GM21576 (cell line): ENCODE measurements around the gene EEF2K.
"Not testable (repeated sequence)": the region's sequence is repeated elsewhere in the genome, so short reads cannot be mapped to it uniquely, and the experiment has no call there.

Experiments used
- ATAC-seq: cut with Tn5 transposase; IDR thresholded peaks from one replicate; pipeline ENCODE4 v1.9.1; 2021; ENCODE audit warnings: mild to moderate bottlenecking, moderate library complexity; ENCODE audit not compliant: unreplicated experiment

The EEF2K gene

GRCh38 chr16:22206013-22206841 is at the start of gene EEF2K:
TSS of gene EEF2K (plus strand) at chr16:22206278. CDS start at chr16:22225730, 19,452 bp downstream.
- peak; percentile 78 for ATAC-seq

- ATAC-seq: no peak
Observed at GRCh38 chr16:22161401-22161800, 44.7 kb upstream of the EEF2K start.

GRCh38 chr16:22161999-22162655 is 44.0 kb upstream of the EEF2K start, which contains the start of gene SDR42E2:
TSS of gene SDR42E2 (plus strand) at chr16:22162506. CDS start at chr16:22165583, 3,077 bp downstream.
- ATAC-seq: no peak

- ATAC-seq: no peak
Observed at GRCh38 chr16:22162656-22163009, 43.4 kb upstream of the EEF2K start.

- ATAC-seq: no peak
Observed at GRCh38 chr16:22163806-22164205, 42.3 kb upstream of the EEF2K start.

- ATAC-seq: no peak
Observed at GRCh38 chr16:22164482-22164881, 41.6 kb upstream of the EEF2K start.

GRCh38 chr16:22165508-22166285 is 40.4 kb upstream of the EEF2K start:
- ATAC-seq: no peak

GRCh38 chr16:22171953-22172352 is 34.1 kb upstream of the EEF2K start:
- ATAC-seq: no peak

GRCh38 chr16:22172642-22173041 is 33.4 kb upstream of the EEF2K start:
- ATAC-seq: not testable (repeated sequence)

GRCh38 chr16:22174642-22175041 is 31.4 kb upstream of the EEF2K start:
- ATAC-seq: no peak

- ATAC-seq: no peak
Observed at GRCh38 chr16:22177968-22178930, 27.8 kb upstream of the EEF2K start.

GRCh38 chr16:22181426-22181825 is 24.7 kb upstream of the EEF2K start:
- ATAC-seq: no peak

GRCh38 chr16:22181843-22182242 is 24.2 kb upstream of the EEF2K start:
- no peak for ATAC-seq

- ATAC-seq: no peak
Observed at GRCh38 chr16:22183335-22183734, 22.7 kb upstream of the EEF2K start.

- ATAC-seq: no peak
Observed at GRCh38 chr16:22183901-22184614, 22.0 kb upstream of the EEF2K start.

- ATAC-seq: no peak
Observed at GRCh38 chr16:22184615-22184968, 21.5 kb upstream of the EEF2K start.

GRCh38 chr16:22186517-22186916 is 19.6 kb upstream of the EEF2K start:
- no peak for ATAC-seq

- no peak for ATAC-seq
Observed at GRCh38 chr16:22188267-22188594, 17.8 kb upstream of the EEF2K start.

- no peak for ATAC-seq
Observed at GRCh38 chr16:22188595-22189442, 17.3 kb upstream of the EEF2K start.
